K562 (cell line): ENCODE data around the gene DBP. TPM values are rescaled to one million over a fixed set of nuclear protein-coding genes. Genes with fewer than 3 reads are reported as not detected.

Source experiments
- CXXC5 ChIP-seq: fragments of 250-450 bp; sonication (Bioruptor Pico); IDR thresholded peaks from 2 replicates; pipeline ENCODE4 v1.8.0; 2022; ENCODE audit warnings: inconsistent platforms, mild to moderate bottlenecking, moderate library complexity
- ELF1 ChIP-seq: fragments of 200-800 bp; sonication (Bioruptor generic); IDR thresholded peaks from 2 replicates; pipeline ENCODE4 v1.6.1; 2016; ENCODE audit warnings: missing genetic modification characterization, missing compliant biosample characterization
- ETV5 ChIP-seq: sonication (generic); formaldehyde crosslinking; IDR thresholded peaks from 2 replicates; pipeline ENCODE4 v1.4.0; 2020; ENCODE audit warnings: low read depth, mild to moderate bottlenecking, missing genetic modification reagents
- EWSR1 ChIP-seq: fragments of 450-650 bp; IDR thresholded peaks from 2 replicates; pipeline ENCODE4 v1.6.1; 2018; ENCODE audit warnings: borderline replicate concordance, mild to moderate bottlenecking, low read depth, moderate library complexity; ENCODE audit not compliant: partially characterized antibody
- FOXP1 ChIP-seq: sonication (generic); formaldehyde crosslinking; IDR thresholded peaks from 2 replicates; pipeline ENCODE4 v1.8.0; 2022; ENCODE audit warnings: mild to moderate bottlenecking, missing genetic modification reagents
- HMG20B ChIP-seq: fragments of 250-450 bp; sonication (Bioruptor Pico); IDR thresholded peaks from 2 replicates; pipeline ENCODE4 v1.5.0; 2021; ENCODE audit warnings: mild to moderate bottlenecking
- PCBP2 ChIP-seq: fragments of 200-400 bp; formaldehyde crosslinking; IDR thresholded peaks from 2 replicates; pipeline ENCODE4 v1.6.1; 2018; ENCODE audit warnings: low read length, low read depth, mild to moderate bottlenecking, moderate library complexity; ENCODE audit not compliant: poor library complexity, severe bottlenecking
- POLR2B ChIP-seq: fragments of 450-650 bp; IDR thresholded peaks from 2 replicates; pipeline ENCODE4 v1.6.1; 2018; ENCODE audit warnings: low read depth; ENCODE audit not compliant: partially characterized antibody
- SIN3A ChIP-seq, 2 experiments: fragments of 150-350 bp in 1 of 2; IDR thresholded peaks; 2 replicates each; pipeline ENCODE4 v1.6.1; 2011 to 2016; ENCODE audit warnings: borderline replicate concordance in 2 of 2, low read depth in 2 of 2, low read length in 2 of 2, mild to moderate bottlenecking in 2 of 2, moderate library complexity in 2 of 2; ENCODE audit not compliant: control insufficient read depth in 1 of 2
- SMARCA4 ChIP-seq: fragments of 450-650 bp; IDR thresholded peaks from 2 replicates; pipeline ENCODE4 v1.6.1; 2016
- TAF9B ChIP-seq: fragments of 450-650 bp; IDR thresholded peaks from 2 replicates; pipeline ENCODE4 v1.6.1; 2018; ENCODE audit warnings: mild to moderate bottlenecking; ENCODE audit not compliant: partially characterized antibody
- TRIM28 ChIP-seq: fragments of 450-650 bp; IDR thresholded peaks from 2 replicates; pipeline ENCODE4 v1.6.1; 2017
- polyA plus RNA-seq, 8 experiments: library from polyadenylated mRNA; depleted of rRNA in 4 of 8; stranded (reverse) in 5 of 8; unstranded in 3 of 8; fragments of >200 nt; fragmentation: Nextera tagmentation in 2 of 8; fragmentation: Illumina TruSeq in 1 of 8; extraction: Ambion mirVana in 2 of 8; extraction: Trizol in 1 of 8; gene quantifications; 2 replicates each; pipeline versions ENCODE4 v1.2.1 to v1.2.3, GENCODE V29; 2011 to 2014; ENCODE audit warnings: inconsistent platforms in 1 of 8, missing spikeins in 1 of 8
- total RNA-seq, 7 experiments: library from RNA; depleted of rRNA in 6 of 7; stranded (reverse); fragments of >200 nt in 6 of 7; fragmentation: Illumina TruSeq in 2 of 7; extraction: Trizol in 2 of 7; gene quantifications; 2 replicates each; pipeline versions ENCODE4 v1.2.1 to v1.2.3, GENCODE V29; 2011 to 2021; ENCODE audit warnings: low replicate concordance in 1 of 7
- TF ChIP-seq, protein P1 (sequence below): sonication (generic); formaldehyde crosslinking; IDR thresholded peaks from 2 replicates; pipeline ENCODE4 v1.8.0; 2022; ENCODE audit warnings: mild to moderate bottlenecking, missing genetic modification reagents
- TF ChIP-seq, protein P2 (sequence below): sonication (generic); formaldehyde crosslinking; IDR thresholded peaks from 2 replicates; pipeline ENCODE4 v1.9.0; 2022; ENCODE audit warnings: mild to moderate bottlenecking, missing genetic modification reagents
- TF ChIP-seq, protein P3 (sequence below): sonication (generic); formaldehyde crosslinking; IDR thresholded peaks from 2 replicates; pipeline ENCODE4 v1.8.1; 2023; ENCODE audit warnings: mild to moderate bottlenecking, missing genetic modification reagents
- TF ChIP-seq, protein P4 (sequence below): fragments of 250-450 bp; sonication (Bioruptor Pico); IDR thresholded peaks from 2 replicates; pipeline ENCODE4 v1.8.0; 2021; ENCODE audit warnings: mild to moderate bottlenecking, moderate library complexity
- TF ChIP-seq, protein P5 (sequence below): fragments of 200-800 bp; sonication (Bioruptor generic); IDR thresholded peaks from 2 replicates; pipeline ENCODE4 v1.6.1; 2017; ENCODE audit warnings: missing genetic modification characterization, missing compliant biosample characterization

The DBP gene
- total and polyA plus RNA-seq, 9 of the 15 experiments (the other 6 are each of a cell fraction or from before 2014, with no cell fraction given), result 0.25 to 5.5 (median 1.8) TPM

DNA sequence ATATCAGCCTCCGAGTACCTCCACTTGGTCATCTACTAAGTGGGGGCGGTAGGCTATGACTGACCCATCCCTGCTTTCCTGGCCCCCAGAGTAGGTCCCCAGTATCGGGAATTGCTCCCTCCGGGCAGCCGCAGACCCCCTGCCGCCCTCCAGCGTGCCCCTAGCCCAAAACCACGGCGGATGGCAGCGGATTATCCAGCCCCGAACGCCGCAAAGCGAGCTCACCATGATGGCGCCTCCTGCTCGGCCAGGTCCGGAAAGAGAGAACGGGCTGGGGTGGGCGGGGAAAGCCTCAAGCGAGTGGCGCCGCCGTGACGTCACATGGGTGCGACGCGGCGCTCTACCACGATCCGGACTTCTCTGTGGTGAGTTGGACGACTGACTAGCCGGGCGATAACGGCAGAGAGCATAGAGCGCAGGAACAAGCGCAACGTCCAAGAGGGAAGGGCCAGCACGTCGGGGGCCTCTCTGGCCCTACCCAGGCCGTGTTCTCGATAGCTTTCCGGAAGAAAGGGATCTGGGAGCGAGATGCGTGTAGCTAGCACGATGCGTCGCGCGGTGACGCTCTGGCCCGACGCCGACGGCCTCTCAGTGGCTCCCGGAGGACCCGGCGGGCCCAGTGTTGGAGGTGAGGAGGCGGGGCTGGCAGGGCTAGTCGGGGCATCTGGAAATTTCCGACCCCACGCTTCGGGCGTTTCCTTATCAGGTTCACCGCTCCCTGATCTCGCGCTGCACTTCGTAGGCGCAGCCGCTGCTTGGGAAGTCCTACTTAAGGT is 18.1 kb downstream of the DBP start, which contains the start of the genes RPL18 and SPHK2 (continued):
- TF ChIP-seq, protein P1, sequence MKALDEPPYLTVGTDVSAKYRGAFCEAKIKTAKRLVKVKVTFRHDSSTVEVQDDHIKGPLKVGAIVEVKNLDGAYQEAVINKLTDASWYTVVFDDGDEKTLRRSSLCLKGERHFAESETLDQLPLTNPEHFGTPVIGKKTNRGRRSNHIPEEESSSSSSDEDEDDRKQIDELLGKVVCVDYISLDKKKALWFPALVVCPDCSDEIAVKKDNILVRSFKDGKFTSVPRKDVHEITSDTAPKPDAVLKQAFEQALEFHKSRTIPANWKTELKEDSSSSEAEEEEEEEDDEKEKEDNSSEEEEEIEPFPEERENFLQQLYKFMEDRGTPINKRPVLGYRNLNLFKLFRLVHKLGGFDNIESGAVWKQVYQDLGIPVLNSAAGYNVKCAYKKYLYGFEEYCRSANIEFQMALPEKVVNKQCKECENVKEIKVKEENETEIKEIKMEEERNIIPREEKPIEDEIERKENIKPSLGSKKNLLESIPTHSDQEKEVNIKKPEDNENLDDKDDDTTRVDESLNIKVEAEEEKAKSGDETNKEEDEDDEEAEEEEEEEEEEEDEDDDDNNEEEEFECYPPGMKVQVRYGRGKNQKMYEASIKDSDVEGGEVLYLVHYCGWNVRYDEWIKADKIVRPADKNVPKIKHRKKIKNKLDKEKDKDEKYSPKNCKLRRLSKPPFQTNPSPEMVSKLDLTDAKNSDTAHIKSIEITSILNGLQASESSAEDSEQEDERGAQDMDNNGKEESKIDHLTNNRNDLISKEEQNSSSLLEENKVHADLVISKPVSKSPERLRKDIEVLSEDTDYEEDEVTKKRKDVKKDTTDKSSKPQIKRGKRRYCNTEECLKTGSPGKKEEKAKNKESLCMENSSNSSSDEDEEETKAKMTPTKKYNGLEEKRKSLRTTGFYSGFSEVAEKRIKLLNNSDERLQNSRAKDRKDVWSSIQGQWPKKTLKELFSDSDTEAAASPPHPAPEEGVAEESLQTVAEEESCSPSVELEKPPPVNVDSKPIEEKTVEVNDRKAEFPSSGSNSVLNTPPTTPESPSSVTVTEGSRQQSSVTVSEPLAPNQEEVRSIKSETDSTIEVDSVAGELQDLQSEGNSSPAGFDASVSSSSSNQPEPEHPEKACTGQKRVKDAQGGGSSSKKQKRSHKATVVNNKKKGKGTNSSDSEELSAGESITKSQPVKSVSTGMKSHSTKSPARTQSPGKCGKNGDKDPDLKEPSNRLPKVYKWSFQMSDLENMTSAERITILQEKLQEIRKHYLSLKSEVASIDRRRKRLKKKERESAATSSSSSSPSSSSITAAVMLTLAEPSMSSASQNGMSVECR (CRISPR knock-in tag), result peak; percentile 92
- TF ChIP-seq, protein P2, sequence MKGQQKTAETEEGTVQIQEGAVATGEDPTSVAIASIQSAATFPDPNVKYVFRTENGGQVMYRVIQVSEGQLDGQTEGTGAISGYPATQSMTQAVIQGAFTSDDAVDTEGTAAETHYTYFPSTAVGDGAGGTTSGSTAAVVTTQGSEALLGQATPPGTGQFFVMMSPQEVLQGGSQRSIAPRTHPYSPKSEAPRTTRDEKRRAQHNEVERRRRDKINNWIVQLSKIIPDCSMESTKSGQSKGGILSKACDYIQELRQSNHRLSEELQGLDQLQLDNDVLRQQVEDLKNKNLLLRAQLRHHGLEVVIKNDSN (CRISPR knock-in tag), result no peak; the same call in 1 of the 2 replicates
- TF ChIP-seq CXXC5 (CRISPR knock-in tag), result peak; percentile 99
- peak; percentile 49; the same call in 1 of the 2 replicates for TF ChIP-seq FOXP1 (CRISPR knock-in tag)
- TF ChIP-seq POLR2B, result peak; percentile 96
- TF ChIP-seq EWSR1, result no peak
- peak in 1 of 2 experiments; percentile 85; a peak in 1 of 4 replicates for TF ChIP-seq SIN3A (IDR thresholded peaks at IDR 0.05; ENCODE audit: borderline replicate concordance in 2 of 2, control insufficient read depth in 1 of 2, low read depth in 2 of 2, low read length in 2 of 2)
- TF ChIP-seq, protein P3, sequence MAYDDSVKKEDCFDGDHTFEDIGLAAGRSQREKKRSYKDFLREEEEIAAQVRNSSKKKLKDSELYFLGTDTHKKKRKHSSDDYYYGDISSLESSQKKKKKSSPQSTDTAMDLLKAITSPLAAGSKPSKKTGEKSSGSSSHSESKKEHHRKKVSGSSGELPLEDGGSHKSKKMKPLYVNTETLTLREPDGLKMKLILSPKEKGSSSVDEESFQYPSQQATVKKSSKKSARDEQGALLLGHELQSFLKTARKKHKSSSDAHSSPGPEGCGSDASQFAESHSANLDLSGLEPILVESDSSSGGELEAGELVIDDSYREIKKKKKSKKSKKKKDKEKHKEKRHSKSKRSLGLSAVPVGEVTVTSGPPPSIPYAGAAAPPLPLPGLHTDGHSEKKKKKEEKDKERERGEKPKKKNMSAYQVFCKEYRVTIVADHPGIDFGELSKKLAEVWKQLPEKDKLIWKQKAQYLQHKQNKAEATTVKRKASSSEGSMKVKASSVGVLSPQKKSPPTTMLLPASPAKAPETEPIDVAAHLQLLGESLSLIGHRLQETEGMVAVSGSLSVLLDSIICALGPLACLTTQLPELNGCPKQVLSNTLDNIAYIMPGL, result peak; percentile 76; the same call in 1 of the 2 replicates
- TF ChIP-seq SMARCA4, result peak; percentile 61; the same call in 1 of the 2 replicates
- TF ChIP-seq, protein P4, sequence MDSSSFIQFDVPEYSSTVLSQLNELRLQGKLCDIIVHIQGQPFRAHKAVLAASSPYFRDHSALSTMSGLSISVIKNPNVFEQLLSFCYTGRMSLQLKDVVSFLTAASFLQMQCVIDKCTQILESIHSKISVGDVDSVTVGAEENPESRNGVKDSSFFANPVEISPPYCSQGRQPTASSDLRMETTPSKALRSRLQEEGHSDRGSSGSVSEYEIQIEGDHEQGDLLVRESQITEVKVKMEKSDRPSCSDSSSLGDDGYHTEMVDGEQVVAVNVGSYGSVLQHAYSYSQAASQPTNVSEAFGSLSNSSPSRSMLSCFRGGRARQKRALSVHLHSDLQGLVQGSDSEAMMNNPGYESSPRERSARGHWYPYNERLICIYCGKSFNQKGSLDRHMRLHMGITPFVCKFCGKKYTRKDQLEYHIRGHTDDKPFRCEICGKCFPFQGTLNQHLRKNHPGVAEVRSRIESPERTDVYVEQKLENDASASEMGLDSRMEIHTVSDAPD (CRISPR knock-in tag), result no peak
- peak; percentile 96 for TF ChIP-seq ETV5 (CRISPR knock-in tag)
- TF ChIP-seq PCBP2, result no peak
- no peak for TF ChIP-seq HMG20B (CRISPR knock-in tag)
- TF ChIP-seq, protein P5, sequence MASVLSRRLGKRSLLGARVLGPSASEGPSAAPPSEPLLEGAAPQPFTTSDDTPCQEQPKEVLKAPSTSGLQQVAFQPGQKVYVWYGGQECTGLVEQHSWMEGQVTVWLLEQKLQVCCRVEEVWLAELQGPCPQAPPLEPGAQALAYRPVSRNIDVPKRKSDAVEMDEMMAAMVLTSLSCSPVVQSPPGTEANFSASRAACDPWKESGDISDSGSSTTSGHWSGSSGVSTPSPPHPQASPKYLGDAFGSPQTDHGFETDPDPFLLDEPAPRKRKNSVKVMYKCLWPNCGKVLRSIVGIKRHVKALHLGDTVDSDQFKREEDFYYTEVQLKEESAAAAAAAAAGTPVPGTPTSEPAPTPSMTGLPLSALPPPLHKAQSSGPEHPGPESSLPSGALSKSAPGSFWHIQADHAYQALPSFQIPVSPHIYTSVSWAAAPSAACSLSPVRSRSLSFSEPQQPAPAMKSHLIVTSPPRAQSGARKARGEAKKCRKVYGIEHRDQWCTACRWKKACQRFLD, result peak; percentile 84
- no peak for TF ChIP-seq TRIM28
- TF ChIP-seq TAF9B, result peak; percentile 96
- peak; percentile 99 for TF ChIP-seq ELF1 (tag)
